K562 (cell line): ENCODE data around the gene SLC2A2. TPM values are rescaled to one million over a fixed set of nuclear protein-coding genes. Genes with fewer than 3 reads are reported as not detected.

Source experiments
- ADNP ChIP-seq: fragments of 200-800 bp; sonication (Bioruptor generic); IDR thresholded peaks from 2 replicates; pipeline ENCODE4 v1.6.1; 2016; ENCODE audit warnings: missing genetic modification characterization, missing compliant biosample characterization
- ARID2 ChIP-seq: fragments of 450-650 bp; IDR thresholded peaks from 2 replicates; pipeline ENCODE4 v1.6.1; 2017; ENCODE audit warnings: antibody characterized with exemption, mild to moderate bottlenecking
- ARNT ChIP-seq, 2 experiments: fragments of 450-650 bp; IDR thresholded peaks; 2 replicates each; pipeline ENCODE4 v1.6.1; 2016; ENCODE audit warnings: mild to moderate bottlenecking in 1 of 2
- BMI1 ChIP-seq: fragments of 150-350 bp; IDR thresholded peaks from 2 replicates; pipeline ENCODE4 v1.6.1; 2014; ENCODE audit warnings: low read length
- CBFA2T3 ChIP-seq: fragments of 450-650 bp; IDR thresholded peaks from 2 replicates; pipeline ENCODE4 v1.6.1; 2017
- CHD1 ChIP-seq: fragments of 200-600 bp; sonication (generic); IDR thresholded peaks from one replicate; pipeline ENCODE4 v1.6.1; 2012; ENCODE audit warnings: mild to moderate bottlenecking, moderate library complexity, low read length, inconsistent platforms
- EZH2 ChIP-seq: IDR thresholded peaks from 2 replicates; pipeline ENCODE4 v1.6.1; 2012; ENCODE audit warnings: low read depth, mild to moderate bottlenecking, inconsistent platforms, low read length, borderline replicate concordance
- FOSL1 ChIP-seq: fragments of 200-800 bp; sonication (Bioruptor generic); conservative IDR thresholded peaks from 2 replicates; pipeline ENCODE4 v1.6.1; 2016; ENCODE audit warnings: missing genetic modification characterization, missing compliant biosample characterization
- HDGF ChIP-seq: fragments of 450-650 bp; IDR thresholded peaks from 2 replicates; pipeline ENCODE4 v1.6.1; 2016
- HIVEP1 ChIP-seq: fragments of 250-450 bp; sonication (Bioruptor Pico); IDR thresholded peaks from 2 replicates; pipeline ENCODE4 v1.4.0; 2020; ENCODE audit warnings: mild to moderate bottlenecking
- HMBOX1 ChIP-seq: sonication (generic); IDR thresholded peaks from 2 replicates; pipeline ENCODE4 v1.6.1; 2016
- MED1 ChIP-seq: sonication (generic); formaldehyde crosslinking; IDR thresholded peaks from 2 replicates; pipeline ENCODE4 v1.8.1; 2023; ENCODE audit warnings: missing genetic modification reagents, borderline replicate concordance
- MEF2D ChIP-seq: conservative IDR thresholded peaks from 2 replicates; pipeline ENCODE4 v1.6.1; 2016; ENCODE audit warnings: low read depth, missing genetic modification characterization, missing compliant biosample characterization
- NFE2L1 ChIP-seq: fragments of 450-650 bp; IDR thresholded peaks from 2 replicates; pipeline ENCODE4 v1.6.1; 2016; ENCODE audit warnings: missing genetic modification characterization, low read depth, mild to moderate bottlenecking, missing compliant biosample characterization, moderate library complexity, borderline replicate concordance
- NR4A1 ChIP-seq, 2 experiments: fragments of 250-450 bp in 1 of 2; fragments of 450-650 bp in 1 of 2; sonication (Bioruptor Pico) in 1 of 2; IDR thresholded peaks; 2 replicates each; pipeline versions ENCODE4 v1.4.0 to v1.6.1; 2016 to 2020; ENCODE audit warnings: mild to moderate bottlenecking in 2 of 2, missing compliant biosample characterization in 1 of 2, missing genetic modification characterization in 1 of 2, moderate library complexity in 1 of 2
- PML ChIP-seq: IDR thresholded peaks from 2 replicates; pipeline ENCODE4 v1.6.1; 2012; ENCODE audit warnings: low read length, inconsistent platforms
- POLR2B ChIP-seq: fragments of 450-650 bp; IDR thresholded peaks from 2 replicates; pipeline ENCODE4 v1.6.1; 2018; ENCODE audit warnings: low read depth; ENCODE audit not compliant: partially characterized antibody
- RERE ChIP-seq: sonication (generic); formaldehyde crosslinking; IDR thresholded peaks from 2 replicates; pipeline ENCODE4 v1.8.0; 2023; ENCODE audit warnings: missing genetic modification reagents, mild to moderate bottlenecking, borderline replicate concordance
- TAF15 ChIP-seq: fragments of 200-400 bp; formaldehyde crosslinking; IDR thresholded peaks from 2 replicates; pipeline ENCODE4 v1.6.1; 2017; ENCODE audit warnings: mild to moderate bottlenecking, low read depth, low read length, moderate library complexity
- TCF7L2 ChIP-seq: fragments of 150-350 bp; IDR thresholded peaks from 2 replicates; pipeline ENCODE4 v1.6.1; 2016; ENCODE audit warnings: low read depth, mild to moderate bottlenecking, low read length, moderate library complexity
- ZKSCAN8 ChIP-seq: fragments of 200-800 bp; sonication (Bioruptor generic); IDR thresholded peaks from 2 replicates; pipeline ENCODE4 v1.6.1; 2016; ENCODE audit warnings: missing genetic modification characterization, missing compliant biosample characterization
- ZNF589 ChIP-seq: fragments of 200-800 bp; sonication (Bioruptor generic); IDR thresholded peaks from 2 replicates; pipeline ENCODE4 v1.6.1; 2016; ENCODE audit warnings: low read depth, missing genetic modification characterization, missing compliant biosample characterization
- ZNF77 ChIP-seq: fragments of 250-450 bp; sonication (Bioruptor Pico); IDR thresholded peaks from 2 replicates; pipeline ENCODE4 v1.5.0; 2020
- ZNF79 ChIP-seq: fragments of 250-450 bp; sonication (Bioruptor Pico); IDR thresholded peaks from 2 replicates; pipeline ENCODE4 v1.4.0; 2020; ENCODE audit warnings: low read depth, mild to moderate bottlenecking, moderate library complexity
- polyA plus RNA-seq, 8 experiments: library from polyadenylated mRNA; depleted of rRNA in 4 of 8; stranded (reverse) in 5 of 8; unstranded in 3 of 8; fragments of >200 nt; fragmentation: Nextera tagmentation in 2 of 8; fragmentation: Illumina TruSeq in 1 of 8; extraction: Ambion mirVana in 2 of 8; extraction: Trizol in 1 of 8; gene quantifications; 2 replicates each; pipeline versions ENCODE4 v1.2.1 to v1.2.3, GENCODE V29; 2011 to 2014; ENCODE audit warnings: inconsistent platforms in 1 of 8, missing spikeins in 1 of 8
- total RNA-seq, 7 experiments: library from RNA; depleted of rRNA in 6 of 7; stranded (reverse); fragments of >200 nt in 6 of 7; fragmentation: Illumina TruSeq in 2 of 7; extraction: Trizol in 2 of 7; gene quantifications; 2 replicates each; pipeline versions ENCODE4 v1.2.1 to v1.2.3, GENCODE V29; 2011 to 2021; ENCODE audit warnings: low replicate concordance in 1 of 7

The SLC2A2 gene
- total and polyA plus RNA-seq, 9 of the 15 experiments (the other 6 are each of a cell fraction or from before 2014, with no cell fraction given): 0.18 TPM; not detected in 8

GRCh38 chr3:171013822-171014748 is 12.4 kb downstream of the SLC2A2 start (continued):
- TF ChIP-seq RERE (no peak), POLR2B (no peak), NFE2L1 (tag) (no peak), HMBOX1 (peak; percentile 30; the same call in 1 of the 2 replicates), ARID2 (no peak), TCF7L2 (no peak), EZH2 (no peak), CBFA2T3 (peak; percentile 74), PML (no peak), ZNF77 (no peak), CHD1 (no peak), BMI1 (no peak), ZKSCAN8 (CRISPR knock-in tag) (no peak), MEF2D (tag) (no peak), HIVEP1 (CRISPR knock-in tag) (no peak), ARNT (IDR thresholded peaks at IDR 0.05) (no peak), ZNF589 (CRISPR knock-in tag) (no peak), TAF15 (no peak), FOSL1 (tag) (0 out of 2 replicates have a peak, but pooled peaks have one; percentile 20), ADNP (tag) (no peak), NR4A1 (CRISPR knock-in tag; IDR thresholded peaks at IDR 0.05) (no peak), NR4A1 (tag; IDR thresholded peaks at IDR 0.05) (no peak), ZNF79 (CRISPR knock-in tag) (no peak), MED1 (CRISPR knock-in tag) (no peak), HDGF (no peak)
